ENCODE results near the gene PDZD4. TPM values are rescaled to one million over a fixed set of nuclear protein-coding genes. Genes with fewer than 3 reads are reported as not detected.

PDZD4 gene
- 0.47 TPM for polyA plus RNA-seq (2013, experiment 1 of 2)
- 0.40 TPM for polyA plus RNA-seq (2013, experiment 2 of 2)

GRCh38 chrX:153829799-153830639 is at the start of gene PDZD4:
PDZD4 (minus strand) TSS chrX:153830544; CDS start chrX:153830298, 246 bp downstream.
- Histone ChIP-seq H3K9me3 (ENCODE audit: control insufficient read depth, low read length) (peaks cover 8% of the 10 kb centered on the region), H4K8ac (ENCODE audit: low read length) (no peak within 1 kb of the TSS), H3K27me3 (ENCODE audit: control insufficient read depth in 1 of 2, insufficient read depth in 1 of 2, low read length in 2 of 2) (peaks cover 47 to 81% of the 10 kb centered on the region in 2 experiments), H2BK5ac (ENCODE audit: low read depth, low read length, poor library complexity, severe bottlenecking) (no peak within 1 kb of the TSS), H3K36me3 (ENCODE audit: control insufficient read depth in 1 of 2, insufficient read depth in 2 of 2, low read depth in 1 of 2, low read length in 2 of 2) (no peaks in the 10 kb centered on the region), H2AFZ (ENCODE audit: low read depth, low read length) (no peak within 1 kb of the TSS), H2BK12ac (ENCODE audit: low read length in 2 of 2) (no peak within 1 kb of the TSS), H3K4ac (ENCODE audit: low read depth in 1 of 2, low read length in 2 of 2) (no peak within 1 kb of the TSS), H2AK5ac (ENCODE audit: low read length, severe bottlenecking) (no peak within 1 kb of the TSS), H3K27ac (ENCODE audit: low read length, poor library complexity, severe bottlenecking) (no peak within 1 kb of the TSS), H3K4me3 (ENCODE audit: insufficient read depth in 1 of 2, low read depth in 1 of 2, low read length in 2 of 2) (no peak within 1 kb of the TSS), H3K79me1 (replicated peaks; ENCODE audit: low read length, poor library complexity, severe bottlenecking) (no peaks in the 10 kb centered on the region), H2BK15ac (ENCODE audit: low read depth, poor library complexity, severe bottlenecking) (no peak within 1 kb of the TSS), H3K4me2 (ENCODE audit: low read length, poor library complexity, severe bottlenecking) (peak within 1 kb of the TSS; percentile 70), H3K23ac (ENCODE audit: low read length in 2 of 2) (no peak within 1 kb of the TSS), H3K18ac (ENCODE audit: low read depth in 1 of 2, low read length in 2 of 2) (no peak within 1 kb of the TSS), H3K4me1 (ENCODE audit: control insufficient read depth, insufficient read depth, low read depth, low read length) (peaks cover 18% of the 10 kb centered on the region), H3K9ac (ENCODE audit: low read length) (no peak within 1 kb of the TSS), H3K14ac (ENCODE audit: low read length in 2 of 2) (no peak within 1 kb of the TSS), H2BK120ac (ENCODE audit: low read depth, low read length) (peak within 1 kb of the TSS; percentile 49), H4K91ac (ENCODE audit: low read length) (no peak within 1 kb of the TSS)
- no peak for DNase-seq
- WGBS, result 0% methylated on average over 26 of the region's 97 CpGs

- Histone ChIP-seq H2BK12ac (ENCODE audit: low read length in 2 of 2) (no peak overlapping the region), H4K8ac (ENCODE audit: low read length) (no peak overlapping the region), H3K9ac (ENCODE audit: low read length) (no peak overlapping the region), H3K9me3 (ENCODE audit: control insufficient read depth, low read length) (no peaks in the 10 kb centered on the region), H3K36me3 (ENCODE audit: control insufficient read depth in 1 of 2, insufficient read depth in 2 of 2, low read depth in 1 of 2, low read length in 2 of 2) (peaks cover 0 to 15% of the 10 kb centered on the region in 2 experiments), H2AFZ (ENCODE audit: low read depth, low read length) (no peak overlapping the region), H3K79me1 (replicated peaks; ENCODE audit: low read length, poor library complexity, severe bottlenecking) (peaks cover 3% of the 10 kb centered on the region), H3K27ac (ENCODE audit: low read length, poor library complexity, severe bottlenecking) (no peak overlapping the region), H3K18ac (ENCODE audit: low read depth in 1 of 2, low read length in 2 of 2) (peak overlapping the region in 1 of 2 experiments; percentile 2), H3K23ac (ENCODE audit: low read length in 2 of 2) (no peak overlapping the region), H2AK5ac (ENCODE audit: low read length, severe bottlenecking) (no peak overlapping the region), H2BK120ac (ENCODE audit: low read depth, low read length) (no peak overlapping the region), H3K4me2 (ENCODE audit: low read length, poor library complexity, severe bottlenecking) (no peak overlapping the region), H3K4ac (ENCODE audit: low read depth in 1 of 2, low read length in 2 of 2) (no peak overlapping the region), H3K14ac (ENCODE audit: low read length in 2 of 2) (no peak overlapping the region), H3K4me1 (ENCODE audit: control insufficient read depth, insufficient read depth, low read depth, low read length) (peaks cover 69% of the 10 kb centered on the region), H3K4me3 (ENCODE audit: insufficient read depth in 1 of 2, low read depth in 1 of 2, low read length in 2 of 2) (no peak overlapping the region), H4K91ac (ENCODE audit: low read length) (no peak overlapping the region), H3K27me3 (ENCODE audit: control insufficient read depth in 1 of 2, insufficient read depth in 1 of 2, low read length in 2 of 2) (peaks cover 0 to 84% of the 10 kb centered on the region in 2 experiments), H2BK15ac (ENCODE audit: low read depth, poor library complexity, severe bottlenecking) (no peak overlapping the region), H2BK5ac (ENCODE audit: low read depth, low read length, poor library complexity, severe bottlenecking) (no peak overlapping the region)
- 83% methylated on average over 6 of the region's 12 CpGs for WGBS
- DNase-seq, result no peak
These were observed 49.5 kb upstream of the PDZD4 start for GRCh38 chrX:153879741-153880439.

DNA sequence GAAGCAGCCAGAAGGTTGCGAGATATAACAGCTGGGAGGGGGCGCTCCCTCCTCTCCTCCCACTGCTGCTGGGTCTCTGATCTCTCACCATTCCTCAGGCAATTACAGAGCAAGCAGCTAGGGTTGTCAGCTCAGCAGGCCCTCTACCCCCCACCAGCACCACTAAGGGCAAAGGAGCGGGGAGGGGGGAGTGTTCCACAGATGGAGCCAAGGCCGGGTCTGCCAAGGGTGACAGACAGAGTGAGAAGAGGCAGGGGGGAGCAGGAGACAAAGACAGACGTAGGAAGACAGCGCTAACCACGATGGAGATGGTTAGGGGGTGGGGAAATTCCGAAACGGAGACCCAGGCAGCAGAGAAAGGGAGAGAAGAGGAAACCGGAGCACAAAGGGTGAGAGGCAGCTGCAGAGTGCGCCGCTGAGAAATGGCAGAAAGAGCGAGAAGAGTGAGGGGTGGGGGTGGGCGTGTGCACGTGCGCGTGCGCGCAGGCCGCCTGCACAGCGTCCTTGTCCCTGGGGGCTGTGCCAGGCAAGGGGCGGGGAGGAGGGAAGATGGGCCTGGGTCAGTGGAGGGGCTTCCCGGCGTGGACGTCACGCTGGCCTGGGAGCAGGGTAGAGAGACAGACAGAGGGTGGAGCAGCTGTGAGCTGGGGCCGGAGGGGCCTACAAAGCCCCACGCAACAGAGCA is 48.8 kb upstream of the PDZD4 start:
- Histone ChIP-seq H3K18ac (ENCODE audit: low read depth in 1 of 2, low read length in 2 of 2) (no peak overlapping the region), H2BK12ac (ENCODE audit: low read length in 2 of 2) (no peak overlapping the region), H3K27ac (ENCODE audit: low read length, poor library complexity, severe bottlenecking) (no peak overlapping the region), H3K14ac (ENCODE audit: low read length in 2 of 2) (peak overlapping the region in 1 of 2 experiments; percentile 6), H2AFZ (ENCODE audit: low read depth, low read length) (no peak overlapping the region), H3K4me2 (ENCODE audit: low read length, poor library complexity, severe bottlenecking) (peak overlapping the region; percentile 7), H3K4me1 (ENCODE audit: control insufficient read depth, insufficient read depth, low read depth, low read length) (peaks cover 64% of the 10 kb centered on the region), H2BK5ac (ENCODE audit: low read depth, low read length, poor library complexity, severe bottlenecking) (no peak overlapping the region), H3K23ac (ENCODE audit: low read length in 2 of 2) (no peak overlapping the region), H3K9me3 (ENCODE audit: control insufficient read depth, low read length) (no peaks in the 10 kb centered on the region), H3K9ac (ENCODE audit: low read length) (no peak overlapping the region), H4K8ac (ENCODE audit: low read length) (no peak overlapping the region), H2BK120ac (ENCODE audit: low read depth, low read length) (no peak overlapping the region), H2BK15ac (ENCODE audit: low read depth, poor library complexity, severe bottlenecking) (no peak overlapping the region), H2AK5ac (ENCODE audit: low read length, severe bottlenecking) (no peak overlapping the region), H3K27me3 (ENCODE audit: control insufficient read depth in 1 of 2, insufficient read depth in 1 of 2, low read length in 2 of 2) (peaks cover 0 to 84% of the 10 kb centered on the region in 2 experiments), H3K79me1 (replicated peaks; ENCODE audit: low read length, poor library complexity, severe bottlenecking) (peaks cover 3% of the 10 kb centered on the region), H3K36me3 (ENCODE audit: control insufficient read depth in 1 of 2, insufficient read depth in 2 of 2, low read depth in 1 of 2, low read length in 2 of 2) (peaks cover 0 to 16% of the 10 kb centered on the region in 2 experiments), H4K91ac (ENCODE audit: low read length) (no peak overlapping the region), H3K4me3 (ENCODE audit: insufficient read depth in 1 of 2, low read depth in 1 of 2, low read length in 2 of 2) (no peak overlapping the region), H3K4ac (ENCODE audit: low read depth in 1 of 2, low read length in 2 of 2) (no peak overlapping the region)
- DNase-seq, result no peak
- WGBS, result 5% methylated on average over 26 of the region's 28 CpGs
